ENCODE measurements around the gene BAHD1. TPM values are rescaled to one million over a fixed set of nuclear protein-coding genes. Genes with fewer than 3 reads are reported as not detected.

BAHD1 gene
- total RNA-seq, 2 experiments from 2014 or later: 24.1 to 25.6 TPM

GRCh38 chr15:40486066-40486770 is 45.5 kb downstream of the BAHD1 start:
- ATAC-seq (no peak), DNase-seq (no peak)
- H3K4me3 Mint-ChIP-seq: no peak overlapping the region
- peaks cover 16% of the 10 kb centered on the region for H3K27me3 Mint-ChIP-seq
- H3K36me3 Mint-ChIP-seq: no peaks in the 10 kb centered on the region
- CTCF ChIA-PET: no interaction called here
- no peaks in the 10 kb centered on the region for H3K4me1 Mint-ChIP-seq
- H3K9me3 Mint-ChIP-seq (ENCODE audit: low read depth): no peaks in the 10 kb centered on the region
- no peak overlapping the region for H3K27ac Mint-ChIP-seq

GRCh38 chr15:40487816-40488682 is 47.3 kb downstream of the BAHD1 start:
- no peaks in the 10 kb centered on the region for H3K27me3 Mint-ChIP-seq
- H3K36me3 Mint-ChIP-seq: no peaks in the 10 kb centered on the region
- H3K27ac Mint-ChIP-seq: no peak overlapping the region
- DNase-seq: no peak
- CTCF ChIA-PET: interaction anchor here (1.3 kb wide), 1 partner anchor 66 kb away, joined by 6 read pairs; no protein-coding TSS in a partner anchor
- no peaks in the 10 kb centered on the region for H3K9me3 Mint-ChIP-seq (ENCODE audit: low read depth)
- ATAC-seq: no peak
- no peak overlapping the region for H3K4me3 Mint-ChIP-seq
- peaks cover 3% of the 10 kb centered on the region for H3K4me1 Mint-ChIP-seq

- DNase-seq: no peak
- H3K4me3 Mint-ChIP-seq: no peak overlapping the region
- H3K27ac Mint-ChIP-seq: no peak overlapping the region
- no peaks in the 10 kb centered on the region for H3K9me3 Mint-ChIP-seq (ENCODE audit: low read depth)
- ATAC-seq: no peak
- CTCF ChIA-PET: no interaction called here
- no peaks in the 10 kb centered on the region for H3K36me3 Mint-ChIP-seq
- H3K4me1 Mint-ChIP-seq: peaks cover 15% of the 10 kb centered on the region
- no peaks in the 10 kb centered on the region for H3K27me3 Mint-ChIP-seq
Measured at GRCh38 chr15:40489274-40490175, 48.8 kb downstream of the BAHD1 start.

- Mint-ChIP-seq H3K27ac (peak overlapping the region; percentile 55), H3K9me3 (ENCODE audit: low read depth) (no peaks in the 10 kb centered on the region), H3K27me3 (peaks cover 2% of the 10 kb centered on the region), H3K36me3 (no peaks in the 10 kb centered on the region), H3K4me1 (peaks cover 17% of the 10 kb centered on the region), H3K4me3 (peak overlapping the region; percentile 0)
- CTCF ChIA-PET: interaction anchor here (1.1 to 1.4 kb wide), 2 partner anchors 26 to 41 kb away, joined by 4 read pairs; no protein-coding TSS in a partner anchor
- peak; percentile 71 for DNase-seq
- ATAC-seq: peak; percentile 94
Measured at GRCh38 chr15:40493089-40493840, 52.5 kb downstream of the BAHD1 start.

- H3K36me3 Mint-ChIP-seq: no peaks in the 10 kb centered on the region
- no peak for DNase-seq
- peaks cover 16% of the 10 kb centered on the region for H3K27me3 Mint-ChIP-seq
- CTCF ChIA-PET: no interaction called here
- H3K4me3 Mint-ChIP-seq: no peak overlapping the region
- no peaks in the 10 kb centered on the region for H3K9me3 Mint-ChIP-seq (ENCODE audit: low read depth)
- peaks cover 17% of the 10 kb centered on the region for H3K4me1 Mint-ChIP-seq
- H3K27ac Mint-ChIP-seq: no peak overlapping the region
- no peak for ATAC-seq
Measured at GRCh38 chr15:40495516-40495915, 54.8 kb downstream of the BAHD1 start.

- H3K4me1 Mint-ChIP-seq: peaks cover 10% of the 10 kb centered on the region
- no peak for ATAC-seq
- no peak overlapping the region for H3K27ac Mint-ChIP-seq
- H3K4me3 Mint-ChIP-seq: no peak overlapping the region
- H3K27me3 Mint-ChIP-seq: peaks cover 28% of the 10 kb centered on the region
- CTCF ChIA-PET: interaction anchor here (1.3 kb wide), 1 partner anchor 25 kb away, joined by 4 read pairs; no protein-coding TSS in a partner anchor
- no peaks in the 10 kb centered on the region for H3K9me3 Mint-ChIP-seq (ENCODE audit: low read depth)
- no peak for DNase-seq
- H3K36me3 Mint-ChIP-seq: no peaks in the 10 kb centered on the region
Measured at GRCh38 chr15:40498418-40498817, 57.7 kb downstream of the BAHD1 start.

GRCh38 chr15:40498891-40499290 is 58.1 kb downstream of the BAHD1 start:
- Mint-ChIP-seq H3K4me1 (peaks cover 7% of the 10 kb centered on the region), H3K36me3 (no peaks in the 10 kb centered on the region), H3K4me3 (no peak overlapping the region), H3K9me3 (ENCODE audit: low read depth) (no peaks in the 10 kb centered on the region), H3K27ac (no peak overlapping the region), H3K27me3 (peaks cover 32% of the 10 kb centered on the region)
- CTCF ChIA-PET: interaction anchor here (1.0 to 1.5 kb wide), 2 partner anchors 10 to 20 kb away, joined by 4 to 5 read pairs; no protein-coding TSS in a partner anchor
- DNase-seq (no peak), ATAC-seq (no peak)

GRCh38 chr15:40499931-40500330 is 59.2 kb downstream of the BAHD1 start:
- Mint-ChIP-seq H3K27me3 (peaks cover 38% of the 10 kb centered on the region), H3K9me3 (ENCODE audit: low read depth) (no peaks in the 10 kb centered on the region), H3K4me1 (no peaks in the 10 kb centered on the region), H3K4me3 (no peak overlapping the region), H3K27ac (no peak overlapping the region), H3K36me3 (no peaks in the 10 kb centered on the region)
- no peak for DNase-seq
- CTCF ChIA-PET: interaction anchor here (1.0 to 1.5 kb wide), 2 partner anchors 9 to 21 kb away, joined by 4 to 5 read pairs; no protein-coding TSS in a partner anchor
- ATAC-seq: no peak

- H3K4me1 Mint-ChIP-seq: no peaks in the 10 kb centered on the region
- H3K36me3 Mint-ChIP-seq: no peaks in the 10 kb centered on the region
- H3K4me3 Mint-ChIP-seq: no peak overlapping the region
- H3K27me3 Mint-ChIP-seq: peaks cover 43% of the 10 kb centered on the region
- CTCF ChIA-PET: interaction anchor here (1.5 kb wide), 1 partner anchor 8 kb away, joined by 4 read pairs; no protein-coding TSS in a partner anchor
- H3K9me3 Mint-ChIP-seq (ENCODE audit: low read depth): no peaks in the 10 kb centered on the region
- H3K27ac Mint-ChIP-seq: no peak overlapping the region
- DNase-seq (no peak), ATAC-seq (no peak)
Measured at GRCh38 chr15:40500568-40501330, 60.0 kb downstream of the BAHD1 start.

GRCh38 chr15:40501487-40501886 is 60.7 kb downstream of the BAHD1 start:
- DNase-seq (no peak), ATAC-seq (no peak)
- Mint-ChIP-seq H3K4me1 (no peaks in the 10 kb centered on the region), H3K36me3 (no peaks in the 10 kb centered on the region), H3K27ac (no peak overlapping the region), H3K27me3 (peaks cover 48% of the 10 kb centered on the region), H3K9me3 (ENCODE audit: low read depth) (no peaks in the 10 kb centered on the region), H3K4me3 (no peak overlapping the region)
- CTCF ChIA-PET: no interaction called here

GRCh38 chr15:40506964-40507571 is 66.3 kb downstream of the BAHD1 start:
- H3K4me3 Mint-ChIP-seq: peak overlapping the region; percentile 10
- DNase-seq: peak; percentile 77
- ATAC-seq: peak; percentile 86
- CTCF ChIA-PET: interaction anchor here (0.6 to 3.2 kb wide), 18 partner anchors 10 to 199 kb away, joined by 3 to 17 read pairs (median 4); partner anchors contain the start of genes BAHD1, PLCB2 and RPUSD2
- H3K36me3 Mint-ChIP-seq: no peaks in the 10 kb centered on the region
- H3K9me3 Mint-ChIP-seq (ENCODE audit: low read depth): no peaks in the 10 kb centered on the region
- no peak overlapping the region for H3K27ac Mint-ChIP-seq
- peaks cover 74% of the 10 kb centered on the region for H3K27me3 Mint-ChIP-seq
- H3K4me1 Mint-ChIP-seq: peaks cover 22% of the 10 kb centered on the region
